Neural cell (in vitro differentiated cells): Measurements from ENCODE around the gene PRR11.

Source experiments
- CTCF ChIP-seq: fragments of 450-650 bp; IDR thresholded peaks from 2 replicates; pipeline ENCODE4 v1.5.1; 2014; ENCODE audit warnings: antibody characterized with exemption, mild to moderate bottlenecking, moderate library complexity; ENCODE audit not compliant: poor library complexity, severe bottlenecking
- SMC3 ChIP-seq: fragments of 450-650 bp; conservative IDR thresholded peaks from 2 replicates; pipeline ENCODE4 v1.6.1; 2014; ENCODE audit warnings: antibody characterized with exemption, mild to moderate bottlenecking, moderate library complexity; ENCODE audit not compliant: poor library complexity

DNA sequence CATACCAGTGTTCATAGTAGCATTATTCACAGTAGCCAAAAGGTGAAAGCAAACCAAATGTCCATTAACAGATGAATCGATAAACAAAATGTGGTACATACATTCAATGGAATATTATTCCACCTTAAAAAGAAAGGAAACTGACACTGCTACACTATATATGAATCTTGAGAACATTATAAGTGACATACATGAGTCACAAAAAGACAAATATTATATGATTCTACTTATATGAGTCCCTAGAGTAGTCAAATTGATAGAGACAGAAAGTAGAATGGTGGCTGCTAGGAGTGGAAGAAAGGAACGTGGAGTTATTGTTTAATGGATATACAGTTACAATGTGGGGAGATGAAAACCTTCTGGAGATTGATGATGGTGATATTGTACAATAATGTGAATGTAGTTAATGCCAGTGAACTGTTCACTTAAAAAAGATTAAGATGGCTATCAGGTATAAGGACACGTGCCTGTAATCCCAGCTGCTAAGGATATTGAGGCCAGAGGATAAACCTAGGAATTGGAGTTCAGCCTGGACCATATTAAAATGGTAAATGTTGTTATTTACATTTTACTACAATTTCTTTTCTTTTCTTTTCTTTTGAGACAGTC lies 28.6 kb upstream of the PRR11 start:
- no peak for TF ChIP-seq CTCF
- no peak for TF ChIP-seq SMC3
